Eye (tissue), 1 donor: ENCODE measurements around the gene TOP1.

Experiments
- DNase-seq: peaks from one replicate; pipeline ENCODE4 v3.0.0-alpha.2; 2015

TOP1 gene

GRCh38 chr20:41004531-41005360 is 23.9 kb upstream of the TOP1 start:
- DNase-seq = peak; percentile 12

DNA sequence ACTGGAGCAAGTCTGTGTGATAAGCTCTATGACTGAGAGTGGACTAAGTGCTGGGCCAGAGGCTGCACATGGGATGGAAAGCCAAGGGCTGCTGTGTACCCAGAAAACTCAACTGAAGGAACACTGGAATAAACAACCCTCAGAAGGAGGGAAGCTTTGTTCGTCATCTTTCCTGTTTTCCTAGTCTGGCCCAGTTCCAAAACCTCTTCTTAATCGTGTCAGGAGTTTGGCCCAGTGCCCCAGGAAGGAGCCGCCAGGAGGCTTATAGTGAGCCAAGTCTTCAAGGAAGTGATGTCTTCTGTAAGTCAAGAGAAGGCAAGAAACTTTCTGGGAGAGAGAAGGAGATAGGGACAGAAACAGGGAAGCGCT is 23.3 kb upstream of the TOP1 start:
- peak; percentile 74 for DNase-seq

- no peak for DNase-seq
Observed at GRCh38 chr20:41006126-41006935, 22.3 kb upstream of the TOP1 start.

DNA sequence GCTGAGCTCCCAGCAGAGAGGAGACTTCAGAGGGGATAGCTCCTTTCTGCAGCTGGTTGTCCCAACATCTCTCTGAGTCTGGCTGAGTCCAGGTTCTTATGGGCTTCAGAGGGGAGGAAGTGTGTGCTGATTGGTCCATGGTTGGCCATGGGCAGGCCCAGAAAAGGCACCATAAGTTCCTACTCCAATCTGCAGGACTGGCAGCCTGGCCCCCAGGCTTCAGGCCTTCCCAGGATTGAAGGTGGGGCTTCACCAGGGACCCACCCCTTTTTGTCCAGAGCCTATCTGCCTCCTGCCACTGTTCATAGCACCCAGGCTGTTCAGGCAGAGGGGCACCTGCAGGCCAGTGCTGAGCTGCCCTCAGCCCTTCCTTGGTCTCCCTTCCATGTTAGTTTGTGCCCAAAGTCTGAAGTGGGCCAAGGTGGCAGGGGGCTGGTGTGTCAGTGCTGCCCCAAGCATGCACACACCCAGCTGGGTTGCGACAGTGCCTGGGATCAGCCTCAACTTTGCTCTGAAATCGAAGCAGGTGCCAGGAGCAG is 21.6 kb upstream of the TOP1 start:
- no peak for DNase-seq

GRCh38 chr20:41007481-41007880 is 21.1 kb upstream of the TOP1 start:
- no peak for DNase-seq

GRCh38 chr20:41009946-41010345 is 18.7 kb upstream of the TOP1 start:
- DNase-seq = no peak

DNA sequence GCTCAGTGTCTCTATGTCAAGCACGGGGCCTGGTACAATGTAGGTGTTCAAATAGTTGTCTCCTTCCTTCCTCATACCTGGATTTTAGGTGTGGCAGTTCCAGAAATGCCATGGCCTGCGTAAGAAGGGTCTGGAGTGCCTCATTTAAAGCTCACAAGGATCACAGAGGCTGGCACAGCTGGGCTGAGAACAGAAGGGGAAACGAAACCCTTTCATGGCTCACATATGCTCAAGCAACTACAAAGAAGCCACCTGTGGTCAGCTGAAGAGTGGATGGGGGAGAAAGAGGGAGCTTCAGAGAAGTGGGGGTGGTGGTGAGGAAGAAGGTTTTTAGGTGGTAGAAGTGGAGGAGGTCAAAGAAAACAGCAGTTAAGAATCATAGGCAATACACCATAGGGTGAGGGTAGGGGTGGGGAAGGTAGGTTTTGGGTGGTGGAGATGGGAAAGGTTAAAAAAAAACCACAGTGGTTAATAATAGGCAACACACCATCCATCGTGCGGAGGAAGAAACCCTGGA is 17.0 kb upstream of the TOP1 start:
- no peak for DNase-seq

- DNase-seq = no peak
Observed at GRCh38 chr20:41014561-41015088, 14.0 kb upstream of the TOP1 start.

- DNase-seq = no peak
Observed at GRCh38 chr20:41017448-41018042, 11.1 kb upstream of the TOP1 start.

DNA sequence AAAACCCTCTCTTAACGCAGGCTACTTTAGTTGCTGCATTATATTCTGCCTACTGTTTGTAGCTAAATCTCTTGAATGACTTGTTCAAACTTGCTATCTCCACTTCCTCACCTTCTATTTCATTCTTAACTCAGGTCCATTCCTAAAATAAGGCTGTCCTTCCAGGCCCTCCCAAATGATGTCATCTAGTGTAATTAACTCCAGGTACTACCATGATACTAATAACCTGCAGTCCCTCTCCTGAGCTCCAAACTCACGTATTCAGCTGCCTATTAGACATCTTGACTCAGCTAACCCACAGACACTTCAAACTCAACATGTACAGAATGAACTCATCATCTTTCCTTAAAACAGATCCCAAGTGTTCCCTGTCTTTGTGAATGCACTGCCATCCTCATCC is 10.5 kb upstream of the TOP1 start:
- DNase-seq = no peak

DNA sequence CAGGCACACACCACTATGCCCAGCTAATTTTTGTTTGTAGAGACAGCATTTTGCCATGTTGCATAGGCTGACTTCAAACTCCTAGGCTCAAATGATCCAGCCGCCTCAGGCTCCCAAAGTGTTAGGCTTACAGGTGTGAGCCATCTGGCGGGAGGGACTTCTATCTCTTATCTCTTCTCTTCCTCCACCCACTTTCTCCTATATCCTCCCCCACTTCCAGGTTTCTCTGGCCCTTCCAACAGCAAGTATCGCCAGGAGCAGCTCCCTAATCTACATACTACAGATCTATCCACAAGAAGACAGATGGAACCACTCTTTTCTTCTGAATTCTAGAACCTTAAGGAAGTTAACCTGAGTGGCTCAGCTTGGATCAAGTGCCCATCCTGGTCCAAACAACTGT is 5.1 kb upstream of the TOP1 start:
- DNase-seq = no peak

DNA sequence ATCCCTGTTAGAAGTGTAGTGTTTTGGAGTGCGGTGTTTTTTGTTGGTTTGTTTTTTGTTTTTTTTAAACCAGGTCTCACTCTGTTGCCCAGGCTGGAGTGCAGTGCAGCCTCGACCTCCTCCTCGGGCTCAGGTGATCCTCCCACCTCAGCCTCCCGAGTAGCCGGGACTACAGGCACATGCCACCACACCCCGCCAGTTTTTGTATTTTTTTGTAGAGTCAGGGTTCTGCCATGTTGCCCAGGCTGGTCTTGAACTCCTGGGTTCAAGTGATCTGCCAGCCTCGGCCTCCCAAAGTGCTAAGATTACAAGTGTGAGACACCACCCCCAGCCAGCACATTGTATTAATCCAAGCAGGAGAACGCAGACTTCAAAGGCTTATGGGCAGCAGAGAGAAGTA is 1.3 kb upstream of the TOP1 start:
- DNase-seq = no peak

DNA sequence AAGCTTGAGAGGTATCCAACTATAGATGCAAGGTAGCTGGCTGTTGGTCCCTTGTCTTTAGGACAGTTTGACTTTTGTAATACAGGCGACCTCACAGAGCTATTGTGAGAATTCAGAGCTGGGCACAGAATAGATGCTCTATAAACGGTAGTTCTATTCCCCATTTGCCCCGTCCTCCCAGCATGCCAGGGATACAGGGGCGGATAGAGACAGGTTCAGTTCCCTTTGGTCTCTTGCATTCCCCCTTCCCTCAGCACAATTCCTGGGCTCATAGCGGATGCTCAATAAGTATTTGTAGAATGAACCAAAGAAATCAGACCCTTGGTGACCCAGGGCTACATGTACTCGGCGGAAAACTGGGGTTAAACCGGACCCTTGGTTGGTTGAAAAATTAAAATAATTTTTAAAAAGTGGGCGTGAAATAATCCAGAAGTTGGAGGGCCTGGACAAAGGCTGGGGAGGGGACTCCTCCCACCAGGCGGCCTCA is 707 bp upstream of the TOP1 start:
- no peak for DNase-seq

DNA sequence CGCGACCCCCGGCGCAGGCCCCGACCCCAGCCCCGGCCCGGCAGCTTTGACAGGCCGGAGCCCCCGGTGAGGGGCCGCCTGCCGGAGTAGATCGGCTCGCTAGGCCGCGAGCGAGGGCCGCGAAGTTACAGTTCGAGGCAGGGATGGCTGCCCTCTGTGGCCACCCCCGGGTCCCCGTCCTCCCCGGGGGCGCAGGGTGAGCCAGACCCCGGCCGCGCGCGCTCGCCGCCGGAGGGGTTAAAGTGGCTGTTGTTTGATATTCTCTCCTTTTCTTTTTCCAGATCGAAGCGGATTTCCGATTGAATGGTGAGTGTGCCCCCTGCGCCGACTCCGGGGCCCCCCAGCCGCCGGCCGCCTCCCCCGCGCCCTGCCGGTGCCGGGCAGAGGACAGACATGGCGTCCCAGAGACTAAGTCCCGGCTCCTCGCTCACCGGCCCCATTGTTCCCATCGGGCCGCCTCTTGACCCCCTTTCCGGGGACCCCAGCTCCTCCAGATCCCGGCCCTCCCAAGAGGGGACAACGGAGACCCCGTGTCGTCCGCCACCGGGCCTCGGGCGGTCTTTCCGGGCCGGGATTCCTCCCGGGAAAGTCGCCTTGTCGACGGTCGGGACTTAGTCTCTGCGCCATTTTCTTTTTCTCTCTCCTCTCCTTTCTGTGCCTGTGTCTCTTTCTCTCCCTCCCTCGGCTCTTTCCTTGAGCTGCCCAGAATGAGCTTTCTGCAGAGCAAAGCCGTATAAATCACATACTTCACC is 704 bp downstream of the TOP1 start:
- DNase-seq = peak; percentile 83

- DNase-seq = peak; percentile 44
Observed at GRCh38 chr20:41030061-41030460, 1.4 kb downstream of the TOP1 start.

DNA sequence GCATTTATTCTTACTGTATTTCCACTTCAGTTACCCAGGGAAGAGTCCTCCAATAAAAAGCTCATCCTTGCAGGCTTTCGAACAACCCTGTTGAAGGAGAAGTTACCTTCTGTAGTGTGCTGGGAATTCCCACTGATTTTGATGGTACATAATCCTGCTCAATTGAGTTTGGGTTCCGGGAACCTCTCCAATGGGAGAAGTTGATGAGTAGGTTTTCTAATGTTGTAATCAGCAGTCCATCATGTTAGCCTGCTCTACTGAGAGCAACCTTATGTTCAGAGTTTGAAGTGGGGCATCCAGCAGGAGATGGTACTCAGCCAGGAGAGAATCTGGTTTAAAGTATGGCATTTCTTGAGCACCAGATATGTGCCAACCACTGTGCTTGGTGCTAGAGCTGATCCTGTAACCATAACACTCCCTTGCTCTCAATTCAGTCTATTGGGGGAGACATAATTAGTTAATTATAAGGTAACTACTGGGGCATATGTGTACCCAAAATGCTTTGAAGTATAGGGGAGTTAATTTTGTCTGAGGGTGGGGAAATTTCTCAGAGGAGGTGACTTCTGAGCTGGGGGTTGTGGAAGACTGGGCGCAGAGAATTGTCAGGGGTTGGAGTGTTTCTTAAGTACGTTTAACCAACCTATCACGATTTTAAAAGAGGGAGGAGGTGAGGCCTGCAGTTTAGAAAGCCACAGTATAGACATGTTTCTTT is 2.1 kb downstream of the TOP1 start:
- peak; percentile 26 for DNase-seq

DNA sequence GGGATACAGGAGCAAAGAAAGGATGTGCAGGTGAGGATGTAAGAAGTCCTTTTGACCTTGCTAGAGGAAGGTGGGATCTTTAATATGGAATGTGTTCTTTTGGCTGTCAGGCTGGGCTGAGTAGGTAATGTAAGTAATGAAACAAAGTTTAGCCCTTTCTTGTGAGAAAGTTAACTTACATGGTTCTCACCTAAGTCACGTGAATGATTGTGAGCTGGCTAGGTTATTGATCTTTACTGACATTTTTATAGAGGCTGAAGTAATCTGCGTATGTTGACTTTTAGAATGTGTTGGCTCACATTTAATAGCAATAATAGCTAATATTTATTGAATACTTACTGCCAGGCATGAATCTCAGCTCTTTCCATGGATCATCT is 2.6 kb downstream of the TOP1 start:
- DNase-seq = no peak

- no peak for DNase-seq
Observed at GRCh38 chr20:41032271-41032670, 3.6 kb downstream of the TOP1 start.

DNA sequence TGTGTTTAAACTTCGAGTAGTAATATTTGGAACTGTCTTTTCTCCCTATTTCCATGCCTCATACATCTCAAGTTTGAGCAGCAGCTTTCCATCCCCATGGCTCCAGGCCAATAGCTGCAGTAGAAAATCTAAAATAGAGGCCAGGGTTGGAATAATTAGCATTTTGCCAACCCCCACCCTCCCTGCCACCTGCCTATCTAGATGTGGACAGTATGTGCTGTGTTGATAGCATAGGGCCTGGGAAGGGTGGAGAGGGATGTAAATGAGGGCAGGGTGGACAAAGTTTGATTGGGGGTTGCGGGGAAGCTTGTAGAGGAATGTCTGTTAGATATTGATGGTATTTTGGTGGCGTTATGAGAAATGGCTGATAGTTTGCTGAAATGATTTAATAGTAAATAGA is 5.6 kb downstream of the TOP1 start:
- no peak for DNase-seq

DNA sequence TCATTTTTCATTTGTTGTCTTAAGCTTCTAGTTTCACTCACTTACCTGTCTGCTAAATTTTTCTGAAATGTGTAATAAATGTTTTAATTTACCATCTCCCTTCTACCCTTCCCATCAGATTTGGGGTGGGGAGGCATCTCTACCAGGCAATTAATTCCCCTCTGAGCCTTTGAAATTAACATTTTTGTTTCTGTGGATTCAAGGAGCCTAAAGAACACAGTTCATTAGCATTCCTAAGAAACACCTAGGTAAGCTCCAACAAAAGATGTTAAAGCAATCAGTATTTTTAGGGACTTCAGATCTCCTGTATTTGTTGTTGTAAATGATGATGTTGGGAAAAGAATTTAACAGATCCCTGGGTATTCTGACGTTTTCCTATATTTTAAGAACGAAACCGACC is 6.6 kb downstream of the TOP1 start:
- DNase-seq = no peak

DNA sequence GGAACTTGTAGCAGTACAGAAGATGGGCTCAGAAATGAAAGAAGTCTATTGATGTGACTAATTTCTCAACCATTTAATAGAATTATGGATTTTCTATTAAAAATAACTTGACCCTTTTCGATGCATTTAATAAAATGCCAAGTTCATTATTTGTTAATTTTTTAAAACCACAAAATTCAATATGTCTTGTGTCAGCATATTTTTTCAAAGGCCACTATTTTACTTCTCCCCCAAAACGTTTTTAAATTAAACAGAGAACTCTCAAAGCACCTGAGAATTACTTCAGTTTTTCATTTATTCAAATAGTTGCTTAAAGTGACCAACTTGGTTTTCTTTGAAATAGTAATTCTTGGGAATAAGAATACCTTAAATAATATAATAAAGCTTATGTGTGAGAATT is 8.6 kb downstream of the TOP1 start:
- DNase-seq = no peak
